ENCODE data around the gene IER2.
A peak's percentile ranks its signal among the peaks of the same experiment; 100 is the strongest.
"Not testable (repeated sequence)": the region's sequence is repeated elsewhere in the genome, so short reads cannot be mapped to it uniquely, and the experiment has no call there.

The IER2 gene

GRCh38 chr19:13165162-13165997 lies 15.2 kb downstream of the IER2 start:
- no peak for DNase-seq

DNA sequence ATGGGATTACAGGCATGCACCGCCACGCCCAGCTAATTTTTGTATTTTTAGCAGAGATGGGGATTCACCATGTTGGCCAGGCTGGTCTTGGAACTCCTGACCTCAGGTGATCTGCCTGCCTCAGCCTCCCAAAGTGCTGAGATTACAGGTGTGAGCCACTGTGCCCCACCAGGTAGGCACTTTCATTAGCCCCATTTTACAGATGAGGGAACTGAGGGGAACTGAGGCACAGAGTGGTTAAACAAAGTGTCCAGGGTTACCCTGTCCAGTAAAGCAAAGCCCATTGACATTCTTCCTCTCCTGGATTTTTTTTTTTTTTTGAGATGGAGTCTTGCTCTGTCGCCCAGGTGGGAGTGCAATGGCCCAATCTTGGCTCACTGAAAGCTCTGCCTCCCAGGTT lies 15.9 kb downstream of the IER2 start:
- DNase-seq: not testable (repeated sequence)

DNA sequence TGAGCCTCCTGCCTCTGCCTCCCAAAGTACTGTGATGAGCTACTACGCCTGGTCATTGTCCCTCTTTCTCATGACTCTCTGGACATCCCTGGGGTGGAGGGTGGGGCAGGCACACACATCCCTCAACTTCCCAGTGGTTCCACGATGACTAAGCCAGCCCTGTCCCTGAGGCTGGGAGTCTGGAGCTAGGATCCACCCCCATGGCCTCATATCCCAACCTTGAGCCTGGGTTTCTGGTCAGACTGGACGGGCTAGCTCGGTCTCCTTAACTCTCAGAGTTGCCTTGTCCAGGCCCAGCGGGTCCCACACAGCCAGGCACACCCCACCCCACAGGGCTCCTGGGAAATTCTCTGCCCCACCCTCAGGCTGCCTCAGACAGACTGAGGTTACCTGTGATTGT lies 19.6 kb downstream of the IER2 start:
- peak; percentile 61 for DNase-seq

GRCh38 chr19:13171146-13171545 lies 20.9 kb downstream of the IER2 start:
- DNase-seq: no peak

- peak; percentile 60 for DNase-seq
Measured at GRCh38 chr19:13172346-13173138, 22.3 kb downstream of the IER2 start.

DNA sequence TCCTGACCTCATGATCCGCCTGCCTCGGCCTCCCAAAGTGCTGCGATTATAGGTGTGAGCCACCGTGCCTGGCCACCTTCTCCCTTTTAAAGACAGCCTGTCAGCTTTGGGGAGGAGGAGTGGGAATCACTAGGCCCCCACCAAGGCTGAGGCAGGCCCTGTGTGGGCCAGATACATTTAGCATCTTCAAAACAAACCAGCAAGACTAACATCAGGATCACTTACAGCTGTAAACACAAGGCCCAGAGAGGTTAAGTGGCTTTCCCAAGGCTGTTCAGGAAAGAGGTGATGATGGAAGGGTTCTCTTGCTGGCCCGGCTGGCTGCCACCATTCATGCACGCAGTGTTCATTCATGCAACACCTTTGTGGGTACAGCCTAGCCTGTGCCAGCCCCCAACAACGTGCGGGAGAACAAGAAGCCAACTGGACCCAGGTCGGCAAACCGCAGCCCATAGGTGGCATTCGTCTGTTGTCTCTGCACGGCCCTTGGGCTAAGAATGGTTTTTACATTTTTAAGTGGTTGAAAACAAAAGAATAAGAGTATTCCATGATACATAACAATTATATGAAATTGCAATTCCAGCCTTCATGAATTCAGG lies 23.0 kb downstream of the IER2 start:
- DNase-seq: no peak

DNA sequence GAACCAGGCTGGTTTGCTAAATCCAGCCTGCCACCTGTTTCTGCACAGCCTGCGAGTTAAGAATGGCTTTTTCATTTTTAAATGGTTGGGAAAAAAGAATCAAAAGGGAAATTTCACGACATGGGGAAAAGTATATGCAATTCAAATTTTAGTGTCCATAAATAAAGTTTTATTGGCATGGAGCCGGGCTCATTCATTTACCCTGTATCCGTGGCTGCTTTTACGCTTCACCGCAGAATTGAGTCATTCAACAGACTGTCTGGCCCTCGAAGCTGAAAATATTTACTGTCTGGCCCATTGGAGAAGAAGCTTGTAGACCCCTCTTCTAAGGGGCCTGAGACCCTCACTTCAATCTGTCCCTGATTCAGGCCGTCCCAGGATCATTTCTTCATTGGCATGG lies 26.1 kb downstream of the IER2 start:
- DNase-seq: no peak

GRCh38 chr19:13177584-13177983 lies 27.4 kb downstream of the IER2 start:
- DNase-seq: not testable (repeated sequence)

DNA sequence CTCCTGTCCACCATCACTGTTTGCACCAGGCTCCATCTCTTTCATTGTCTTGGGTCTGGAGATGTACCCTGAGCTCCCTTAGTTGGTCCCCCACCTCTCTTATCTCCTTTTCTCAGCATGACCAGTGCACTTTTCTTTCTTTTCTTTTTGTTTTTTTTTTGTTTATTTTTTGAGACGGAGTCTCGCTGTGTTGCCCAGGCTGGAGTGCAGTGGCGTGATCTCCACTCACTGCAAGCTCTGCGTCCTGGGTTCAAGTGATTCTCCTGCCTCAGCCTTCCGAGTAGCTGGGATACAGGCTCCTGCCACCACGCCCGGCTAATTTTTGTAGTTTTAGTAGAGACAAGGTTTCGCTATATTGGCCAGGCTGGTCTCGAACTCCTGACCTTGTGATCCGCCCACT lies 28.1 kb downstream of the IER2 start:
- DNase-seq: not testable (repeated sequence)

- no peak for DNase-seq
Measured at GRCh38 chr19:13181747-13182388, 31.7 kb downstream of the IER2 start.

GRCh38 chr19:13184926-13185325 lies 34.7 kb downstream of the IER2 start:
- DNase-seq: not testable (repeated sequence)

DNA sequence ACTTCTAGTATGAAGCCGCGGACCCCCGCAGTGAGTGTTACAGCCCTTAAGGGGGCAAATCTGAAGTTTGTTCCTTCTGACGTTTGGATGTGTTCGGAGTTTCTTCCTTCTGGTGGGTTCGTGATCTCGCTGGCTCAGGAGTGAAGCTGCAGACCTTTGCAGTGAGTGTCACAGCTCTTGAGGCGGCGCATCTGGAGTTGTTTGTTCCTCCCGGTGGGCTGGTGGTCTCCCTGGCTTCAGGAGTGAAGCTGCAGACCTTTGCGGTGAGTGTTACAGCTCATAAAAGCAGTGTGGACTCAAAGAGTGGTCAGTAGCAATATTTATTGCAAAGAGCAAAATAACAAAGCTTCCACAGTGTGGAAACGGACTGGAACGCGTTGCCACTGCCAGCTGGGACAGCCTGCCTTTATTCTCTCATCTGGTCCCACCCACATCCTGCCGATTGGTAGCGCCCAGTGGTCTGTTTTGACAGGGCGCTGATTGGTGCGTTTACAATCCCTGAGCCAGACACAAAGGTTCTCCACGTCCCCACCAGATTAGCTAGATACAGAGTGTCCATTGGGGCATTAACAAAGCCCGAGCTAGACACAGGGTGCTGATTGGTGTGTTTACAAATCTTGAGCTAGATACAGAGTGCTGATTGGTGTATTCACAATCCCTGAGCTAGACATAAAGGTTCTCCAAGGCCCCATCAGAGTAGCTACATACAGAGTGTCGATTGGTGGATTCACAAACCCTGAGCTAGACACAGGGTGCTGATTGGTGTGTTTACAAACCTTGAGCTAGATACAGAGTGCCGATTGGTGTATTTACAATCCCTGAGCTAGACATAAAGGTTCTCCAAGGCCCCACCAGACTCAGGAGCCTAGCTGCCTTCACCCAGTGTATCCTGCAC lies 35.8 kb downstream of the IER2 start:
- DNase-seq: not testable (repeated sequence)

DNA sequence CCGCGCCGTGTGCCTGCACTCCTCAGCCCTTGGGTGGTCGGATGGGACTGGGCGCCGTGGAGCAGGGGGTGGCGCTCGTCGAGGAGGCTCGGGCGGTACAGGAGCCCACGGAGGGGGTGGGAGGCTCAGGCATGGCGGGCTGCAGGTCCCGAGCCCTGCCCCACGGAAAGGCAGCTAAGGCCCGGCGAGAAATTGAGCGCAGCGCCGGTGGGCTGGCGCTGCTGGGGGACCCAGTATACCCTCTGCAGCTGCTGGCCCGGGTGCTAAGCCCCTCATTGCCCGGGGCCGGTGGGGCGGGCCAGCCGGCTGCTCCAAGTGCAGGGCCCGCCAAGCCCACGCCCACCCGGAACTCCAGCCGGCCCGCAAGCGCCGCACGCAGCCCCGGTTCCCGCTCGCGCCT lies 36.5 kb downstream of the IER2 start:
- DNase-seq: not testable (repeated sequence)

DNA sequence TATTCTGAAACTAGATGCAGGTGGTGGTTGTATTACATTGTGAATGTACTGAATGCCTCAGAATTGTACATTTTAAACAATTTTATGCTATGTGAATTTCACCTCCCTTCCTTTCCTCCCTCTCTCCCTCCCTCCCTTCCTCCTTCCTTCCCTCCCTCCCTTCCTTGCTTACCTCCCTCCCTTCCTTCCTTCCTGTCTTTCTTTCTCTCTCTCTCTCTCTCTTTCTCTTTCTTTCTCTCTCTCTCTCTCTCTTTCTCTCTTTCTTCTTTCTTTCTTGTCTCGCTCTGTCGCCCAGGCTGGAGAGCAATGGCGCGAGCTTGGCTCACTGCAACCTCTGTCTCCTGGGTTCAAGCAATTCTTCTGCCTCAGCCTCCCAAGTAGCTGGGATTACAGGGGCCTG lies 37.2 kb downstream of the IER2 start:
- no peak for DNase-seq

- DNase-seq: no peak
Measured at GRCh38 chr19:13189600-13189999, 39.4 kb downstream of the IER2 start.

DNA sequence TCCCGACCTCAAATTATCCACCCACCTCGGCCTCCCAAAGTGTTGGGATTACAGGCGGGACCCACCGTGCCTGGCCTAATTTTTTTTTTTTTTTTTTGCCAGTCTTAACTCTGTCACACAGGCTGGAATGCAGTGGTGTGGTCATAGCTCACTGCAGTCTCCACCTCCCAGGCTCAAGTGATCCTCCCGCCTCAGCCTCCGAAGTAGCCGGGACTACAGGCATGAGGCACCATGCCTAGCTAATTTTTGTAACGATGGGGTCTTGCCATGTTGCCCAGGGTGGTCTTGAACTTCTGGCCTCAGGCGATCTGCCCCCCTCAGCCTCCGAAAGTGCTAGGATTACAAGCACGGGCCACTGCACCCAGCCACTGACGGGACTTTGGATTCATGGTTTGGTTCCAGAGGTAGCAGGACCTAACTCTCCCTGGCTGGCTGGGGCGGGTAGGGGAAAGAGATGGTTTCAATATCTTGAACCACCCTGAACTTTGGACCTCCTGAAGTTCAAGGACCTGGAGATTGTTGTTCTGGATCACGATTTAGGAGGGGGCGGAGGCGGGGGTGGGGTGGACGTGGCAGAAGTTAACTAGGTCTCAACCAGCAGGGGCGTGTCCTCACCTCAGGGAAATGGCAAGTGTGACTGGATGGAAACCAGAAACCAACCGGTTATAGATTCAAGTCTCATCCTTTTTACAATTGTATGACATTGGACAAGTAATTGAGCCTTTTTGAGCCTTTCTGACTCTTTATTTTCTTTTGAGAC lies 40.8 kb downstream of the IER2 start:
- no peak for DNase-seq

DNA sequence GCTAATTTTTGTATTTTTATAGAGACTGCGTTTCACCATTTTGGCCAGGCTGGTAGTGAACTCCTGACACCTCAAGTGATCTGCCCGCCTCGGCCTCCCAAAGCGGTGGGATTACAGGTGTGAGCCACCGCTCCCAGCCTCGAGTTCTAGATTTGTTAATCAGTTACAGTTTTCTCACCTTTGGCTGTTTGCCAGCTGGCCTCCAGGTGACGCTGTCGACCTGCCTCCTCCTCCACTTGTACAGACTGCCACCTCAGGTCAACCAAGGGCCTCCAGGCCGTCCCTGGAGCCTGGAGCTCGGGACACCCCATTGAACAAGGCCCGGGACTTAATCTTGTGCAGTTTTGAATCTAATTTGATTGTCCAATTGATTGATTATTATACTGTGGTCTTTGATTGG lies 45.5 kb downstream of the IER2 start:
- DNase-seq: no peak

GRCh38 chr19:13198634-13199033 lies 48.4 kb downstream of the IER2 start:
- no peak for DNase-seq

GRCh38 chr19:13202112-13202511 lies 51.9 kb downstream of the IER2 start:
- DNase-seq: not testable (repeated sequence)
